OCI-LY1 (cell line): ENCODE data around the gene BAZ2A.

Experiments used
- H2AFZ ChIP-seq: fragments of 200-600 bp; sonication (generic), shearing (Covaris generic); 2 replicates; pipeline ENCODE4 v1.6.0; 2014; ENCODE audit warnings: antibody characterized with exemption, mild to moderate bottlenecking, low read length
- H3F3A ChIP-seq: fragments of 200-600 bp; sonication (generic), shearing (Covaris generic); 2 replicates; pipeline ENCODE4 v1.6.0; 2014; ENCODE audit warnings: mild to moderate bottlenecking, antibody characterized with exemption, low read length, moderate library complexity; ENCODE audit not compliant: insufficient read depth
- H3K27ac ChIP-seq: fragments of 200-600 bp; sonication (generic); 2 replicates; pipeline ENCODE4 v1.5.1; 2014; ENCODE audit warnings: low read length, mixed run types, mild to moderate bottlenecking, low read depth; ENCODE audit not compliant: poor library complexity, severe bottlenecking
- H3K27me3 ChIP-seq: fragments of 200-600 bp; sonication (generic); 2 replicates; pipeline ENCODE4 v1.6.0; 2014; ENCODE audit warnings: antibody characterized with exemption, mild to moderate bottlenecking, low read length, moderate library complexity; ENCODE audit not compliant: insufficient read depth
- H3K36me3 ChIP-seq: fragments of 200-600 bp; sonication (generic); 2 replicates; pipeline ENCODE4 v1.6.1; 2014; ENCODE audit warnings: mild to moderate bottlenecking, antibody characterized with exemption, low read length, moderate library complexity, mixed read lengths; ENCODE audit not compliant: insufficient read depth
- H3K4me1 ChIP-seq: fragments of 200-600 bp; sonication (generic); 2 replicates; pipeline ENCODE4 v1.5.1; 2014; ENCODE audit warnings: mild to moderate bottlenecking, low read length, moderate library complexity; ENCODE audit not compliant: insufficient read depth, severe bottlenecking
- H3K4me2 ChIP-seq: fragments of 200-600 bp; sonication (generic), shearing (Covaris generic); 2 replicates; pipeline ENCODE4 v1.6.1; 2014; ENCODE audit warnings: low read length
- H3K4me3 ChIP-seq: fragments of 200-600 bp; sonication (generic); 2 replicates; pipeline ENCODE4 v1.5.1; 2014; ENCODE audit warnings: low read length, low read depth, mild to moderate bottlenecking, mixed read lengths; ENCODE audit not compliant: poor library complexity, severe bottlenecking
- H3K79me2 ChIP-seq: fragments of 200-600 bp; shearing (Covaris generic); 2 replicates; pipeline ENCODE4 v1.6.1; 2016; ENCODE audit warnings: mixed run types, low read length, mixed read lengths; ENCODE audit not compliant: insufficient read depth
- H3K9ac ChIP-seq: fragments of 200-600 bp; sonication (generic), shearing (Covaris generic); 2 replicates; pipeline ENCODE4 v1.6.1; 2014; ENCODE audit warnings: mild to moderate bottlenecking, low read length, mixed read lengths
- H3K9me2 ChIP-seq: fragments of 200-600 bp; sonication (generic), shearing (Covaris generic); 2 replicates; pipeline ENCODE4 v1.6.1; 2014; ENCODE audit warnings: low read depth, mild to moderate bottlenecking, low read length, mixed read lengths
- H3K9me3 ChIP-seq: fragments of 200-600 bp; shearing (Covaris generic); 2 replicates; pipeline ENCODE4 v1.6.1; 2014; ENCODE audit warnings: low read length, mixed read lengths
- H4K20me1 ChIP-seq: fragments of 200-600 bp; sonication (generic), shearing (Covaris generic); 2 replicates; pipeline ENCODE4 v1.6.0; 2016; ENCODE audit warnings: mild to moderate bottlenecking, low read length; ENCODE audit not compliant: insufficient read depth
- CTCF ChIP-seq: fragments of 200-600 bp; sonication (generic), shearing (Covaris generic); IDR thresholded peaks from 2 replicates; pipeline ENCODE4 v1.5.1; 2017; ENCODE audit warnings: mild to moderate bottlenecking, antibody characterized with exemption, low read length, moderate library complexity, mixed read lengths
- EZH2 ChIP-seq: fragments of 200-600 bp; sonication (generic), shearing (Covaris generic); IDR thresholded peaks from 2 replicates; pipeline ENCODE4 v1.8.0; 2017; ENCODE audit warnings: borderline replicate concordance, mixed run types, mild to moderate bottlenecking, antibody characterized with exemption, low read length, moderate library complexity, mixed read lengths

BAZ2A gene

DNA sequence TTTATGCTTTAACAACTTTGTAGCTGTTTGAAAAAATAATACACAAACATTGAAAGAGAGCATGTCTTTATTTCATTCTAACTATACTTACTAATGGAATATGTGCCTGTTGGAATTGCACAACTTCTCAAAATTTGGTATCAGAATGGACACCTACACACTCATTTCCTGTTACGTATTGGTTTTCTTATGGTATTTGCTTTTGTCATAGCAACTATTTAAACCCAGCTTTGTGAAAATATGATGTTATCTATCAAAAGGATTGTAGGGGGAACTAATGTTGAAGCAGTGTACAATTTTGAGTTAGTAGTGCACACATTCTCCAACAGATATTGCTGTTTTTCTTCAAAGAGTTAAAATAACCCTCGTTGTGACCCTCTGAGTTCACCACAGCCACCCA, 55.9 kb downstream of the BAZ2A start:
- TF ChIP-seq CTCF (no peak), EZH2 (no peak)
- no peaks in the 10 kb centered on the region for H3K79me2 ChIP-seq
- peaks cover 4% of the 10 kb centered on the region for H3K4me1 ChIP-seq
- H3K9me2 ChIP-seq = no peaks in the 10 kb centered on the region
- H4K20me1 ChIP-seq = no peaks in the 10 kb centered on the region
- no peak overlapping the region for H3K27ac ChIP-seq
- no peaks in the 10 kb centered on the region for H3K9me3 ChIP-seq
- H3K27me3 ChIP-seq = no peaks in the 10 kb centered on the region; the same call in 1 of the 2 replicates
- no peak overlapping the region for H3K9ac ChIP-seq
- H3F3A ChIP-seq = no peaks in the 10 kb centered on the region
- no peak overlapping the region for H3K4me3 ChIP-seq
- H3K4me2 ChIP-seq = no peak overlapping the region
- H3K36me3 ChIP-seq = no peaks in the 10 kb centered on the region
- no peak overlapping the region for H2AFZ ChIP-seq

DNA sequence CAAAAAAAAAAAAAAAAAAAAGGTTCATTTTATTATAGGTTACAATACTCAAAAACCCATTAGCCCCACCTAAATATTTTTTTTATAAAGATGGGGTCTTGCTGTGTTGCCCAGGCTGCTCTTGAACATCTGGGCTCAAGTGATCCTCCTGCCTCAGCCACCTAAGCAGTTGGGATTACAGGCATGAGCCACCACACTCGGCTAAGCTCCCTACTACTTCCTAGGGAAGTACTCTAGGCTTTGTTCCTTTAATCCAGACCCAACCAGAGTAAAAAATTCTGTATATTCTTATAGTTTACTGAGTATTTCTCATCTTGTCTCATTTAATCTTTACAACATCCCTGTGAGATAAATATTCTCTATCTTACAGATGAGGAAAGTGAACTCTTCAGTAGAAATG, 57.8 kb downstream of the BAZ2A start:
- Histone ChIP-seq H3K9ac (no peak overlapping the region), H3K4me3 (no peak overlapping the region), H3K79me2 (no peaks in the 10 kb centered on the region), H3K9me2 (no peaks in the 10 kb centered on the region), H3K27me3 (no peaks in the 10 kb centered on the region; the same call in 1 of the 2 replicates), H3K36me3 (no peaks in the 10 kb centered on the region), H3K9me3 (no peaks in the 10 kb centered on the region), H2AFZ (no peak overlapping the region), H3F3A (no peaks in the 10 kb centered on the region), H3K27ac (no peak overlapping the region), H3K4me1 (peaks cover 4% of the 10 kb centered on the region), H4K20me1 (no peaks in the 10 kb centered on the region), H3K4me2 (no peak overlapping the region)
- TF ChIP-seq EZH2 = no peak
- no peak for TF ChIP-seq CTCF

GRCh38 chr12:56571121-56571520, 59.0 kb downstream of the BAZ2A start:
- TF ChIP-seq CTCF (no peak), EZH2 (no peak)
- Histone ChIP-seq H3K36me3 (no peaks in the 10 kb centered on the region), H4K20me1 (no peaks in the 10 kb centered on the region), H3K79me2 (no peaks in the 10 kb centered on the region), H3K4me2 (no peak overlapping the region), H3K4me1 (peaks cover 4% of the 10 kb centered on the region), H3K4me3 (no peak overlapping the region), H3K9ac (no peak overlapping the region), H3K9me3 (no peaks in the 10 kb centered on the region), H3F3A (no peaks in the 10 kb centered on the region), H2AFZ (no peak overlapping the region), H3K27ac (no peak overlapping the region), H3K9me2 (no peaks in the 10 kb centered on the region), H3K27me3 (no peaks in the 10 kb centered on the region; the same call in 1 of the 2 replicates)
